SKM-1 (cell line): Measurements from ENCODE around the gene LINS1.

Source experiments
- DNase-seq: peaks from one replicate; lab custom pipeline; 2025; ENCODE audit not compliant: unreplicated experiment; lab: John Stamatoyannopoulos, UW

LINS1 gene

GRCh38 chr15:100602064-100602822 lies at the start of gene LINS1, which contains the start of gene ASB7:
TSS of gene LINS1 (minus strand) at chr15:100602184. CDS start at chr15:100580842, 21,342 bp downstream.
TSS of gene ASB7 (plus strand) at chr15:100602589. CDS start at chr15:100612217, 9,628 bp downstream.
- peak; percentile 98 for DNase-seq

- no peak for DNase-seq
Observed at GRCh38 chr15:100651253-100651652, 49.3 kb upstream of the LINS1 start.

- DNase-seq = no peak
Observed at GRCh38 chr15:100650685-100651084, 48.7 kb upstream of the LINS1 start.

- DNase-seq = no peak
Observed at GRCh38 chr15:100648951-100649350, 47.0 kb upstream of the LINS1 start.

GRCh38 chr15:100645671-100646070 lies 43.7 kb upstream of the LINS1 start:
- no peak for DNase-seq

GRCh38 chr15:100642950-100643338 lies 41.0 kb upstream of the LINS1 start:
- DNase-seq = no peak

GRCh38 chr15:100642213-100642949 lies 40.4 kb upstream of the LINS1 start:
- DNase-seq = no peak

GRCh38 chr15:100638177-100638730 lies 36.3 kb upstream of the LINS1 start:
- DNase-seq = no peak

- no peak for DNase-seq
Observed at GRCh38 chr15:100635406-100636071, 33.6 kb upstream of the LINS1 start.

GRCh38 chr15:100633763-100634075 lies 31.7 kb upstream of the LINS1 start:
- no peak for DNase-seq

- no peak for DNase-seq
Observed at GRCh38 chr15:100631831-100632230, 29.8 kb upstream of the LINS1 start.

GRCh38 chr15:100628746-100629145 lies 26.8 kb upstream of the LINS1 start:
- DNase-seq = no peak

- peak; percentile 17 for DNase-seq
Observed at GRCh38 chr15:100627789-100628395, 25.9 kb upstream of the LINS1 start.

GRCh38 chr15:100623301-100623700 lies 21.3 kb upstream of the LINS1 start:
- no peak for DNase-seq

GRCh38 chr15:100616700-100617099 lies 14.7 kb upstream of the LINS1 start:
- DNase-seq = no peak

- DNase-seq = no peak
Observed at GRCh38 chr15:100615801-100616200, 13.8 kb upstream of the LINS1 start.

GRCh38 chr15:100614918-100615317 lies 12.9 kb upstream of the LINS1 start:
- no peak for DNase-seq

- no peak for DNase-seq
Observed at GRCh38 chr15:100614336-100614735, 12.4 kb upstream of the LINS1 start.

- no peak for DNase-seq
Observed at GRCh38 chr15:100613208-100613607, 11.2 kb upstream of the LINS1 start.

- peak; percentile 57 for DNase-seq
Observed at GRCh38 chr15:100612539-100612938, 10.6 kb upstream of the LINS1 start.

- peak; percentile 56 for DNase-seq
Observed at GRCh38 chr15:100602823-100603393, 924 bp upstream of the LINS1 start.
